Superior temporal gyrus (tissue), 1 donor: Measurements from ENCODE around the gene KATNAL1.
A peak's percentile ranks its signal among the peaks of the same experiment; 100 is the strongest.

Experiments
- DNase-seq: peaks from one replicate; pipeline ENCODE4 v3.0.0-alpha.2; 2016; ENCODE audit errors: extremely low spot score

The KATNAL1 gene

GRCh38 chr13:30163441-30163840 lies 143.9 kb downstream of the KATNAL1 start:
- no peak for DNase-seq

- DNase-seq, result no peak
Measured at GRCh38 chr13:30159446-30159839, 147.9 kb downstream of the KATNAL1 start.

GRCh38 chr13:30158774-30159445 lies 148.4 kb downstream of the KATNAL1 start:
- DNase-seq, result peak; percentile 28

GRCh38 chr13:30157616-30157993 lies 149.7 kb downstream of the KATNAL1 start:
- DNase-seq, result no peak

GRCh38 chr13:30156826-30157615 lies 150.3 kb downstream of the KATNAL1 start:
- DNase-seq, result no peak

- no peak for DNase-seq
Measured at GRCh38 chr13:30156270-30156669, 151.1 kb downstream of the KATNAL1 start.

GRCh38 chr13:30154931-30155330 lies 152.4 kb downstream of the KATNAL1 start:
- no peak for DNase-seq

- no peak for DNase-seq
Measured at GRCh38 chr13:30154531-30154930, 152.8 kb downstream of the KATNAL1 start.

GRCh38 chr13:30153545-30154426 lies 153.6 kb downstream of the KATNAL1 start:
- peak; percentile 44 for DNase-seq
